Activated CD4-positive, CD25-positive, alpha-beta regulatory T cell treated with anti-CD3 and anti-CD28 coated beads, Interleukin-2, amount 50 U/mL, for 72 hours (primary cell): ENCODE measurements around the gene DDX31.
"Not testable (repeated sequence)": the region's sequence is repeated elsewhere in the genome, so short reads cannot be mapped to it uniquely, and the experiment has no call there.

Source experiments
- DNase-seq: peaks from one replicate; pipeline ENCODE4 v3.0.0; 2021

DDX31 gene

DNA sequence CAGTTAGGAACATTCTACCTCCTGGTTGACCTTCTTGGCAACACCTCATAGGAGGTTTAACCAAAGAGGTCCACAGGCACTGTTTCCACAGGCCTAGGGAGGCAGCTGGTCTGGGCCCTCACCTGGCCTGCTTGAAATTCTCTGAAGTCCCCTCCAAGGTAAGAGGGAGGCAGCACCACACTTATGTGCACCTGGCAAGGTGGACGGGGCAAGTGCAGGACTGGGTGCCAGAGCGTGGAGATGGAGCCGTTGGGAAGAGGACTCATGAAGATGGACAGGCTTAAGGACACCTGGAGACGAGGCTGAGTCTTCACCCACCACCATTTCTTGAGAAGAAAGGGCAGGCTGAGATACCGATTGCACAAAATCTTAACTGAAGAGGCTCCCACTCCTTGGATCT, 94.0 kb downstream of the DDX31 start:
- DNase-seq = no peak

GRCh38 chr9:132575005-132575609, 94.7 kb downstream of the DDX31 start:
- DNase-seq = no peak

DNA sequence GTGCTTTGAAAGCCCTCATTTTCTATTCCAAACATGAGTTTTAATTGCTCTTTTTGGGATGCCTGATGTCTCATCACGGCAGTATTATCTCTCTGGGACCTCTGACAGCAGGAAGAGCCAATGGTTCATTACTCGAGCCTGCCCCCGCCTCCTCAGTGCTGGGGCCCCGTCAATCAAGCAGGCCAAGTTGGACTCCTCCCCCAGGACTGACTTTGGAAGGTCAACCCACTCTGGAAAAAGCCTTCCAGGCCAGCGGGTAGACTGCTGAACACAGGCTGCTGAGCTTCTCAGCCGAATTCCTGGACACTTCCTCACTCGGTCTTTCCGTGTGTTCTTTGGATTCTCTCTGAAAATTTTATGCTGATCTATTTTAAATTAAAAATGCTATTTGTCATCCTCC, 96.9 kb downstream of the DDX31 start:
- DNase-seq = no peak

- DNase-seq = no peak
Observed at GRCh38 chr9:132571806-132572600, 97.8 kb downstream of the DDX31 start.

DNA sequence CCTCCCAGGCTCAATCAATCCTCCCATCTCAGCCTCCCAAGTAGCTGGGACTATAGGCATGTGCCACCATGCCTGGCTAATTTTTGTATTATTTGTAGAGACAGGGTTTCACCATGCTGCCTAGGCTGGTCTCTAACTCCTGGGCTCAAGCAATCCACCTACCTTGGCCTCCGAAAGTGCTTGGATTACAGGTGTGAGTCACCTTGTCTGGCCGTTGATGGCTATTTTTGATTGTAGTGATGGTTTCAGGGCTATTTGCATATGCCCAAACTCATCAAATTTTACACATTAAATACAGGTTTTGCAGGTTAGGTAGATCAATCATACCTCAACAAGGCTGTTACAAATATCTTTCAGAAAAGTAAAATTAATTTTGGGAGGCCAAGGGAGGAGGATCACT, 101.0 kb downstream of the DDX31 start:
- DNase-seq = not testable (repeated sequence)

DNA sequence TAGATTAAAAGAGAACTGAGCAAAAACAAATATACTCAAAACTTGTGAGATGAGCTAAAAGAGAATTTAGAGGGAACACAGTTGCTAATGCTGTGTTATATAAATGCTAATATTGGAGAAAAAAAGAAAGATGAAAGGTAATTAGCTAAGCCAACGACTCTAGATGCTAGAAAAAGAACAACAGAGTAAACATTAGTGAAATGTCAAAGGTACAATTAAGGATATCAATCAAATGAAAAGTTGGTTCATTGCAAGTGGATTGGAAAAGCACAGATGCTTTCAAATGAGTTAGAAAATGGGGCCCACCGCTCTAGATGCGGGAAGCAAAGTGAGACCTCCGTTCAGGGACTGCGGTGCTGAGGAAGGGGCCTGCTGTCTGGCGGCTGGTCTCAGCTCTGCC, 105.3 kb downstream of the DDX31 start:
- no peak for DNase-seq

DNA sequence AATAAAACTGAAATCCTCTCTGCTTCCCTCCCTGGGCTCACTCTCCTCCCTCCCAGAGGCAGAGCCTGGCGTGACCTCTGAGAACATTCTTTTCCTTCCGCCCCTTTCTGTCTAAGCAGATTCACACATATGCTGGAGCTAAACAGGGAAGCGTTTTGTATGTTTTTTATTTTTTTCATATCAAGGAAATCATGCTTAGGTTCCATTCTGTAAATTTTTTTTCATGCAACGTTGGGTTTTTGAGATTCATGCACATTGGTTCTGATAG, 107.5 kb downstream of the DDX31 start:
- DNase-seq = no peak

DNA sequence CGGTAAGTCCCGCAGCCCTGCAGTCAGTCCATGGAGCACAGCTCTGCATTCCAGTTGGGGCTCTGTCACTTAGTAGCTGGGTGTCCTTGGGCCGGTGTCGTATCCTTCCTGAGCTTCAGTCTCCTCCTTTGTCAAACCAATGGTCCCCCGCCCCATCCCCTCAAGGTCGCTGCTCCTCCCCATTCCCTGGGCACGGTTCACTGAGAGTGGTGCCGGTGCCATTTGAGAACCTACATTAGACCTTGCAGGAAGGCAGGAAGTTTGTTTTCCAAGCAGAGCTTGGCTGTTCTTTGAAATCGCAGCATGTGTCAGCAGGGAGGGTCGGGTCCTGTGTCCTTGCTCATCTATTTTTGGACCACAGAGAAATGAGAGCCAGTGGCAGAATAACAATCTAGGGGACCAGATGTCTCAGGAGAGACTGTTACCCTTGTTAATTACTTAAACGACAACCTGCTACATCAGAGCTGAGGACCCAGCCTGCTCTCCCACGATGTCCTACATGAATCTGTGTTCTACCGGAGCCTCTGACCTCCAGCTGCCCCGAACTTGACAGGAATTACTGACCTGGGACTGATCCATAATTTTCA, 109.1 kb downstream of the DDX31 start:
- DNase-seq = no peak

DNA sequence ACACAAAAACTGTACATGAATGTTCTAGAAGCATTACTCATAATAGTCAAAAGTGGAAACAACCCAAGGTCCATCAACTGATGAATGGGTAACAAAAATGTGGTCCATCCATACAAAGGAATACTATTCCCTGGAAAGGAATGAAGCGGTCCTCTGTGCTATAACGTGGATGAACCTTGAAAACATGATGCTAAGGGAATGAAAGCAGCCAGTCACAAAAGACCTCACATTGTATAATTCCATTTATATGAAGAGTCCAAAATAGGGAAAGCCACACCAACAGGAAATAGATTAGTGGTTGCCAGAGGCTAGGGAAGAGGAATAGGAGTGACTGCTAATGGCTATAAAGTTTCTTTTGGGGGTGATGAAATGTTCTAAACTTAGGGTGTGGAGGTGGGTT, 110.1 kb downstream of the DDX31 start:
- no peak for DNase-seq

DNA sequence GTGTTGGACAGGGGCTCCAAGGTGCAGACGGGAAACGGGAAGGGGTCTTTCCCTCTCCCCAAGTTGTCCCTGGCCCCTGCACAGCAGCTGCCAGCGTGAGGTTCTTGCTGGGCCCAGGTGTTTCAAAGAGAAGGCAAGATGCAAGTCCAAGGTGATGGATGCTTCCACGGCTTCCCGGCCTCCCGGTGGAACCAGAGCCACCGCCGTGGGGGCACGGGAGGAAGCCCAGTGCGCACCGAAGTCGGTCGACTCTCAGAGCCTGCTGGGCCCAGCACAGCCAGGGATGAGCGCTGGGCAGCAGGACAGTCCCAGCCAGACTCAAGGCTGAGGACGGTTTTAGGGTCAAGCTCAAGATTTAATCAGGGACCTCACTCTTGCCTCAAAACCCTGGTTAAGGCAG, 112.6 kb downstream of the DDX31 start:
- DNase-seq = no peak

- no peak for DNase-seq
Observed at GRCh38 chr9:132556714-132557113, 113.1 kb downstream of the DDX31 start.

GRCh38 chr9:132556235-132556634, 113.5 kb downstream of the DDX31 start:
- no peak for DNase-seq

- DNase-seq = no peak
Observed at GRCh38 chr9:132555528-132555927, 114.3 kb downstream of the DDX31 start.

- DNase-seq = no peak
Observed at GRCh38 chr9:132554755-132555154, 115.0 kb downstream of the DDX31 start.

DNA sequence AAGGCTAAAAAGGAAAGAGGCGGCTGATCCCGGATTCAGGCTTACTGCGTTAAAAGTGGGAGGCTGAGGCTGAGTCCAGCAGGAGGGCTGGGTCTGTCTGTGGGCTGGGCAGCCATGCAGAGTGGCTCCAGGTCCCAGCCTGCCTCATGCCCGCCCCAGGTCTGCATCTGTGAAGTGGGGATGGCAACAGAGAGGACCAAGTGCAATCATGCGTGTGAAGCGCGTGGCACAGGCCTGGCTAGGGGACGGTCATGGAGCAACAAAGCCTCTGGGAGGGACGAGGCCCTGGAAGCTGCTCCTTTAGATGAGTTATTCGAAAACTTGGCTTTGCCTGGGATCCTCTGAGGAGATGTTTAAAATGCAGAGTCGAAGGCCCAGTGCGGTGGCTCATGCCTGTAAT, 117.7 kb downstream of the DDX31 start:
- no peak for DNase-seq

- no peak for DNase-seq
Observed at GRCh38 chr9:132551556-132551955, 118.2 kb downstream of the DDX31 start.

- DNase-seq = no peak
Observed at GRCh38 chr9:132548751-132549640, 120.8 kb downstream of the DDX31 start.

- no peak for DNase-seq
Observed at GRCh38 chr9:132547976-132548730, 121.6 kb downstream of the DDX31 start.

DNA sequence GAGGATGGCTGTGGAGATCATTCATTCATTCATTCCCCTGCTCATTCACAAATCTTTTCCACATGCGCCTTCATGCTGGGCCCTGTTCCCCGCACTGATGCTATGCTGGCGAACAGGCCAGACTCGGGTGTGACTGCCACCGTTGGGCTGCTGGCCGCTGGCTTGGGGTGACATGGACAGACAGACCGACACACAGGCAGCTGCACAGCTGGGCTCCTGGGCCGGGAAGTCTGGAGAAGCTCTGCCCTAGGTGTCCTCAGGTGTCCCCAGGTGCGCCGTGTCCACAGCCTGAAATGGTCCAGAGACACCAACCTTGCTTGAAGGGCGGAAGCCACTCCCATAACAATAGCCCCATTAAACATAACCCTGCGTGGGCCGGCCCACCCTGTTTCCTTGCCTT, 122.3 kb downstream of the DDX31 start:
- DNase-seq = no peak

- no peak for DNase-seq
Observed at GRCh38 chr9:132547052-132547431, 122.7 kb downstream of the DDX31 start.

DNA sequence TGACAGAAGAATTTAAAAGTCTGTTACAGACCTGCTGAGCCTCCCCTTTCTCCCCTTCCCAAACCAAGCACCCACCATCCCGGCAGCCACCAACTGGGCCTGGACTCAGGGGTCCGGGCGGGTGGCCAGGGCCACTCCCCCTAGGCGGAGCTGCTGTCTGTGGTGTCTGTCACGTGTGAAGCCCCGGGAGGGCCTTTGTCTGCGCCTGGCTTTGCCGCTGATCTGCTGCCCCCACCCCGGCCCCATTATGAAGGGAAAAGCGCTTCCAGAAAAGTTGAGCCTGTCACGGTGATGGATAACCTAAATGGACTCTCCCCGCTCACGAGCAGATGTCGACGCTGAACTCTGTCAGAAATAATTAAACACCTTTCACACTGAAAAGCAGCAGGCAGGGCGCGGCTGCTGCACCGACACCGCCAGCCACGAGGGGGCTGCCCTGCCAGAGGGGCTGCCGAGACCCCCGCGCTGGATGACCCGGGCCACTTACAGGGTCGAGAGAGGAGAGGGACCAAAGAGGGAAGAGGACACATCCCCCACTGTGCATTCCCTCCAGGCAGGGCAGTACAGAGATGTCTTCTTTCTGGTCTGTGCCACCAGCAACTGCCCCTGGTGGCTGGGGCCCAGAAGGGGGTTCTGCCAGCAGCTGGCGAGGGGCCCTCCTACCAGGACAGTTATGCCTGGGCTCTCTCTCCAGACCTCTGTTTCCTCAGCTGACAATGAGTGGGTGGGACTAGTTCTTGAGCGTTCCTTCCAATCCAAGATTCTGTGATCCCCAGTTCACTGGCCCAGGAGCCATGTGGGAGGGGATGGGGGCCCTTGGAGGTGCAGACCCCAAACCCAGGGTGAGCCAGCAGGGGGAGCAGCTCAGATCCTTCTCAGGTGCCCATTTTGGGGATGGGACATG, 123.4 kb downstream of the DDX31 start:
- no peak for DNase-seq

DNA sequence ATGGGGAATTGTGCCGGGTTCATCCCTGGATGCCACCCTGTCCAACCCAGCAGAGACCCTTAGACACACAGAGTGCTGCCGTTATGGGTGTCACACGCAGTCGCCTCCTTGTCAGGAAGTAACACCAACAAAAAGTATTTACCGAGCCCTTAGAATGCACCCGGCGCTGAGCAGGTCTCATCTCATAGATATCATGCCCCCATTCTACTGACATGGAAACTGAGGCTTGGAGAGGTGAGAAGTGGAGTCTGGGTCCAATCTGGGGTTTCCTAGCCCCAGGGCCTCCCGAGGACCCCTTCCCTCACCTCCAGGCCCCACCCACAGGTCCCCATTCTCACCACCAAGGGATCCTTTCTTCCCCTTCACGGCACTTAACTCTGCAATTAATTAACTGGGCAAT, 124.2 kb downstream of the DDX31 start:
- DNase-seq = no peak
